ENCODE data around the gene RPL19. TPM values are rescaled to one million over a fixed set of nuclear protein-coding genes. Genes with fewer than 3 reads are reported as not detected.
"Not testable (repeated sequence)": the region's sequence is repeated elsewhere in the genome, so short reads cannot be mapped to it uniquely, and the experiment has no call there.

The RPL19 gene
- 1,000 to 10,000 TPM; 1,055 to 1,074 TPM for total RNA-seq
- long read RNA-seq, transcript RPL19-201 (6 exons, 737 nt): major isoform, 77 of 85 reads
- long read RNA-seq, partial matches to known transcripts: 5 of 85 reads
- long read RNA-seq, other reads (novel, unspliced or antisense): 1 of 85 reads

DNA sequence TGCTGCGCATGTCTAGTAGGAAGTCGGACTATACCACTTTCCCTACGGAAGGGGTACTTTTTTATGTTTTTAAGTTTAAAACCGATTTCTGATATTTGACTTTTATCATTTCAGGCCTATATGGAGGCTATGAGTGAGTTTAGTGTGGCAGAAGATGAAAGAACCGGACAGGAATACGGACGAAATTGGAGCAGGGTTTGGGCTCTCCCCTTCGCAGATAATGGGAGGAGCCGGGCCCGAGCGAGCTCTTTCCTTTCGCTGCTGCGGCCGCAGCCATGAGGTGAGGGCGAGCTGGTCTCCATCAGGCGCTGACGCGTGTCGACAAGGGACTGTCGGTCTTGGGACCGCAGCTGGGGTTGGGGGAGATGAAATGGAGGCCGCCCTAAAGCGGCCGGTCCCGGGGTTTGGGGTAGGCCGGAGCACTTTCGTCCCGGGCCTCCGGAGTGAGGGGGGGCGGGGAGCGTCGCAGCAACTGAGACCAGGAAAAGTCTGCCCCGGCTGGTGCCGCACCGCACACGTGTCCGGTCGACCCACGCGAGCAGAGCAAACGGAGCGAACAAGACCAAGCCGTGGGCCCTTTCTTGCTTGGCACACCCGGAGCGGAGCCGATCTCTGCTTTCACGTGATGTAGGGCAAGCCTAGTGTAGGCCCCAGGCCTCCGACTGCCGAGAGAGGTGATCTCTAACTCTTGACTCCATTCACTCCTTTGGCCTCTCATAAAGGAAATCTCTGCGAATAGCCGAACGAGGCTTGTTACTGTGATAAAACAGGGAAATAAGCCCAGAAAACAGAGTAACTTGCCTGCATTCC lies at the start of gene RPL19:
Gene RPL19, plus strand, starts transcription at position 214 of the 810 bp plus-strand sequence. Its CDS starts 62 bp downstream, at position 276.
- intact Hi-C loops (cut with DNase I): no loop called here
- ATAC-seq (peak; percentile 65 to 74), DNase-seq (peak; percentile 85)

DNA sequence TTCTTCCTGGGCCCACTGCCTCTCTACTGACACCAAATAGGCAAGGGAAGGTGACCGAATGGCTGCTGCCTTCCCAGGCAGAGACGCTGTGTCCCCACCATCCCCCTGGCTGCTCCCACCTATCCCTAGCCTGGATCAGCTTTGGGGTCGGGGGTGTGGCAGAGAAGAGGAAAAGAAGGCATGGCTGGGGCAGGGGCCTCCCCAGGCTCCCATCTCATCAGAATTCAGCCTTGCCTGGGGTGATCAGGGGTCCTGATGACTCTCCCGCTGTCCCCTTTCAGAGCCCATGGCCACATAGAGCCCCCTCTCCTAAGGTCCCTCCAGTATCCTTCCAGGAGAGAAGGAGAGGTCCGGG lies 49.3 kb upstream of the RPL19 start:
- intact Hi-C loops (cut with DNase I): loop anchor here (5.0 to 10.0 kb wide), 4 partner anchors 83 to 398 kb away; partner anchors contain the start of gene PSMB3 (in 1 of the 2)
- no peak for ATAC-seq
- no peak for DNase-seq

- DNase-seq: no peak
- no peak for ATAC-seq
- intact Hi-C loops (cut with DNase I): loop anchor here (5.0 to 10.0 kb wide), 4 partner anchors 84 to 399 kb away; partner anchors contain the start of gene PSMB3 (in 1 of the 2)
Observed at GRCh38 chr17:39151150-39151942, 48.7 kb upstream of the RPL19 start, which contains the start of gene PLXDC1. Gene PLXDC1 (minus strand): TSS chr17:39151637. CDS start chr17:39151437, 200 bp downstream.

DNA sequence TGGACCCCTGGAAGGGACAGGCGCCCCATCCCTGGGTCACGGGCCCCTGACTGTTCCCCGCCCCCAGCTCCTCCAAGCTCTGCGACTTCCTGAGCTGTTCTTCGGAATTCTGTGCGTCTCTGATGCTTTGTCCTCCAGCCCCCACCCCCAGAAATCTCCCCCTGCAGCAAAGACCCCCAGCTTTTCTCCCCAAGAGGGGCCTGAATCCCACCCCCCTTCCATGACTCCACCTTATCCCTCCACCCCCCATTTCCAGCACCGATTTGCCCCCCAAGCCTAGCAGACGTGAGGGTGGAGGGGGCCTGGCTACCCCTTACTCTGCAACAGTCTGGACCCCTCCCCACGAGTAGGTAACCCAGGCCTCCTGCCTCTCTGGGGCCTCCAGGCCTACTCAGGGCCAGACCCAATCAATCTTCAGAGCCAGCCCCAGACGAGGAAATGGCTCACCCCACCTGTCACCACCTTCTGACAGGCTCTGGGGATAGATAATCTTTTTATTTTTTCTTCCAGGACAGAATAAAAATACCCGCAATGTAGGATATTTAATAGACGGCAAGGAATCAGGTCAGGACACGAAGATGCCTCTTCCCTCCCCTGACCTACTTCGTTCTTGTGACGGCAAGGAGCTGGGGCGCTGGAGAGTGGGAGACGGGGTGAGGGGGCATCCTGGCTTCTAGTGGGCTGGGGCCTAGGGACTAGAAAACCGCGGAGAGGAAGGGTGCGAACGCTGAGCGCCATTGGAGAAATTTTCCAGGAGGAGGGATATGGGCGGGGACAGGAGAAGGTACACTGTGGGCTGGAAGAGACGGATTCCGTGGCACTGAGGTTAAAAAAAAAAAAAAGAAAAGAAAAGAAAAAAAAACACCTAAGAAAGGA lies 47.9 kb upstream of the RPL19 start:
- DNase-seq (no peak), ATAC-seq (peak in 1 of 2 donors; percentile 24)
- intact Hi-C loops (cut with DNase I): loop anchor here (2.0 to 10.0 kb wide), 5 partner anchors 85 to 400 kb away; partner anchors contain the start of gene PSMB3 (in 1 of the 2)

DNA sequence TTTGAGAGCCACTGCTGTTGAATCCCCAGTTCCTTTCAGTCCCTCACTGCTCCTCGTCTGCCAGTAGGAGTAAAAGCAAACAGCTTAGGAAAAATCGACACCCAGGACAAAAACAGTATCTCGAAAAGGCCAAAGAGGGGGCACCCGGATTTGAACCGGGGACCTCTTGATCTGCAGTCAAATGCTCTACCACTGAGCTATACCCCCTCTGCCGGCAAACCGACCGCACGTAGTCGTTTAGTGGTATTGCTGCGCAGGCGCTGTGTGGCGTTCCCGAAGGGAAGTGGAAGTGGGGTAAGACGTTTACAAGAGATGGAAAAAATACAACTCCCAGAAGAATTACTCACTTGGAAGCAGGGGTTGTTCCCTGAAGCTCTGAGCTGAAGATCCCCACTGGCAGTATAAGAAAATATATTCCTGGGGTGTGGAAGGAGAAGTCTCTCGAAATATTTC lies 46.5 kb upstream of the RPL19 start:
- DNase-seq: peak; percentile 87
- intact Hi-C loops (cut with DNase I): loop anchor here (2.0 to 10.0 kb wide), 5 partner anchors 86 to 401 kb away; partner anchors contain the start of gene PSMB3 (in 1 of the 2)
- ATAC-seq: peak; percentile 87 to 92

GRCh38 chr17:39155654-39156053 lies 44.4 kb upstream of the RPL19 start:
- DNase-seq (no peak), ATAC-seq (no peak)
- intact Hi-C loops (cut with DNase I): loop anchor here in 1 of 2 donors (10.0 kb wide), 1 partner anchor 291 kb away; no protein-coding TSS in a partner anchor

DNA sequence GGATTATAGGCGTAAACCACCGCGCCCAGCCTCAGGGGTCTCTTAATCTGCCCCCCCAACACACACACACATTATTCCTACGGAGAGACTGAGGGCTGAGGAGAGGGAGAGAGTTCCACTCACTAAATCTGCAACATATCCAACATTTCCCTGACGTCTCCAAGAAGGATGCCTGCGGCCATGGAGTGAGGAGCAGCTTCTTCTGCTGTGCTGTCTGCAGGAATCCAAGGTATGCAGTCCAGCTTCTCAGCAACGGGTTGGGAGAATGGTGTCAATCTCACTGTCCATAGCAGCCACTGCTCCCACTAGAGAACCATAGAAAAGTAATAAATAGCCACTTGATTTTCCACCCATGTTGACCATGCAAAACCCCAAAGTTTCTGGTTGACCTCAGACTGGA lies 43.6 kb upstream of the RPL19 start:
- ATAC-seq (no peak), DNase-seq (no peak)
- intact Hi-C loops (cut with DNase I): loop anchor here in 1 of 2 donors (10.0 kb wide), 1 partner anchor 292 kb away; no protein-coding TSS in a partner anchor

GRCh38 chr17:39158623-39159022 lies 41.5 kb upstream of the RPL19 start:
- intact Hi-C loops (cut with DNase I): loop anchor here in 1 of 2 donors (10.0 kb wide), 1 partner anchor 294 kb away; no protein-coding TSS in a partner anchor
- DNase-seq (no peak), ATAC-seq (no peak)

DNA sequence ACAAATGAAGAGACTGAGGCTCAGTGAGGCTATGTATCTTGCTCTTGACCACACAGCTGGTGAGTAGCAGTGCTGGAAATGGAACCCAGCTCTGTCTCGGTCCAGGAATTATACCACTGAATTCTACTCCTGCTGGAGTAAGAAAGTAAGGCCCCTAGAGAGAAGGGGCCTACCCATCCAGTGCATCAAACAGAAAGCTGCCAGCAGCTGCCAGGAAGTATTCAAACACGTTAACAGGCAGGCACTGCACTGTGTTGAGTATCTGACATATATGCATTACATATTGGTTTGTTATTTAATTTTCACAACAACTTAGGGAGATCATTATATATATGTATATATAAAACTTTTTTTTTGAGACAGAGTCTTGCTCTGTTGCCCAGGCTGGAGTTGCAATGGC lies 38.1 kb upstream of the RPL19 start:
- intact Hi-C loops (cut with DNase I): no loop called here
- ATAC-seq: no peak
- no peak for DNase-seq

- intact Hi-C loops (cut with DNase I): no loop called here
- DNase-seq (peak; percentile 91), ATAC-seq (peak; percentile 92 to 95)
Observed at GRCh38 chr17:39164675-39165143, 35.4 kb upstream of the RPL19 start.

GRCh38 chr17:39165178-39165840 lies 34.8 kb upstream of the RPL19 start:
- intact Hi-C loops (cut with DNase I): no loop called here
- DNase-seq (no peak), ATAC-seq (peak in 1 of 2 donors; percentile 9)

- intact Hi-C loops (cut with DNase I): no loop called here
- ATAC-seq (no peak), DNase-seq (no peak)
Observed at GRCh38 chr17:39165841-39166349, 34.2 kb upstream of the RPL19 start, which contains the start of gene ARL5C. Gene ARL5C (minus strand): TSS chr17:39166161. CDS start chr17:39165760, 401 bp downstream.

- no peak for DNase-seq
- ATAC-seq: no peak
- intact Hi-C loops (cut with DNase I): no loop called here
Observed at GRCh38 chr17:39166437-39167335, 33.4 kb upstream of the RPL19 start.

DNA sequence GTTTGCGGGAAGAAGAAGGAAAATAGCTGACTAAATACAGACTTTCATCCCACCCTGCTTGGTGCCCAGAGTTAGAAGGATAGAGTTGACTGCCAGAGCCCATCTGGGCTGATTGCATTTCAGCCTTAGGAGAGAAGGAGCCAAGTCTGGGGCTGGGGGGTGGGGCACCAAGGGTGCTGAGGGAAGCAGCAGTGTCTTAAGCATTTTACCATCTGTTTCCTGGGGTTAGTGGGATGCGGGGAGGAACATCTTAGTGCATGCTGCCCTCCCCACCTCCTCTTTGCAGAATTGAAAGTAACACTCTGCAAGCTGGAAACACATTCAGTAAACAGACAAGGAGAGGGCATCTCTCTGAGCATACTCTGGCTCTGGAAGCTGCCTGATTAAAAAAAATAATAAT lies 32.6 kb upstream of the RPL19 start:
- peak; percentile 17 to 18 for ATAC-seq
- intact Hi-C loops (cut with DNase I): no loop called here
- no peak for DNase-seq

- intact Hi-C loops (cut with DNase I); DNase-seq; ATAC-seq: not testable (repeated sequence)
Observed at GRCh38 chr17:39168503-39168902, 31.6 kb upstream of the RPL19 start.

DNA sequence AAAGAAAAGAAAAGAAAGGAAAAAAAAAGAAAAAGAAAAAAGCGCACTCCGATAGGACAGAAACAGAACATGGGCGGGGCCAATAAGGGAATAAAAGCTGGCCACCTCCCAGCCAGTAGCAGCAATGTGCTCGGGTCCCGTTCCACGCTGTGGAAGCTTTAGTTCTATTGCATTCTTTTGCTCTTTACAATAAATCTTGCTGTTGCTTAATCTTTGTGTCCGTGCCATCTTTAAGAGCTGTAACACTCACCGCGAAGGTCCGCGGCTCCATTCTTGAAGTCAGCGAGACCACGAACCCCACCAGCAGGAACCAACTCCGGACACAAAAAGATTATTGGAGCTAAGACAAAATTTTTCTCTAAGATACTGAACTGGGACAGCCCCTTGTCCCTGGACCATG lies 31.0 kb upstream of the RPL19 start:
- intact Hi-C loops (cut with DNase I): no loop called here
- DNase-seq: no peak
- no peak for ATAC-seq
